Measurements from ENCODE around the gene TMTC4.
"Not testable (repeated sequence)": the region's sequence is repeated elsewhere in the genome, so short reads cannot be mapped to it uniquely, and the experiment has no call there.

DNA sequence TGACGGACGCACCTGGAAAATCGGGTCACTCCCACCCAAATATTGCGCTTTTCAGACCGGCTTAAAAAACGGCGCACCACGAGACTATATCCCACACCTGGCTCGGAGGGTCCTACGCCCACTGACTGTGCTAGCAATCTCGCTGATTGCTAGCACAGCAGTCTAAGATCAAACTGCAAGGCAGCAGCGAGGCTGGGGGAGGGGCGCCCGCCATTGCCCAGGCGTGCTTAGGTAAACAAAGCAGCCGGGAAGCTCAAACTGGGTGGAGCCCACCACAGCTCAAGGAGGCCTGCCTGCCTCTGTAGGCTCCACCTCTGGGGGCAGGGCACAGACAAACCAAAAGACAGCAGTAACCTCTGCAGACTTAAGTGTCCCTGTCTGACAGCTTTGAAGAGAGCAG lies 23.7 kb upstream of the TMTC4 start:
- TF ChIP-seq, protein P1, sequence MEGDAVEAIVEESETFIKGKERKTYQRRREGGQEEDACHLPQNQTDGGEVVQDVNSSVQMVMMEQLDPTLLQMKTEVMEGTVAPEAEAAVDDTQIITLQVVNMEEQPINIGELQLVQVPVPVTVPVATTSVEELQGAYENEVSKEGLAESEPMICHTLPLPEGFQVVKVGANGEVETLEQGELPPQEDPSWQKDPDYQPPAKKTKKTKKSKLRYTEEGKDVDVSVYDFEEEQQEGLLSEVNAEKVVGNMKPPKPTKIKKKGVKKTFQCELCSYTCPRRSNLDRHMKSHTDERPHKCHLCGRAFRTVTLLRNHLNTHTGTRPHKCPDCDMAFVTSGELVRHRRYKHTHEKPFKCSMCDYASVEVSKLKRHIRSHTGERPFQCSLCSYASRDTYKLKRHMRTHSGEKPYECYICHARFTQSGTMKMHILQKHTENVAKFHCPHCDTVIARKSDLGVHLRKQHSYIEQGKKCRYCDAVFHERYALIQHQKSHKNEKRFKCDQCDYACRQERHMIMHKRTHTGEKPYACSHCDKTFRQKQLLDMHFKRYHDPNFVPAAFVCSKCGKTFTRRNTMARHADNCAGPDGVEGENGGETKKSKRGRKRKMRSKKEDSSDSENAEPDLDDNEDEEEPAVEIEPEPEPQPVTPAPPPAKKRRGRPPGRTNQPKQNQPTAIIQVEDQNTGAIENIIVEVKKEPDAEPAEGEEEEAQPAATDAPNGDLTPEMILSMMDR (IDR thresholded peaks at IDR 0.05), result not testable (repeated sequence)
- not testable (repeated sequence) for TF ChIP-seq POLR2A (IDR thresholded peaks at IDR 0.05)
